ENCODE data around the gene CD151.
A peak's percentile ranks its signal among the peaks of the same experiment; 100 is the strongest.

Gene CD151

DNA sequence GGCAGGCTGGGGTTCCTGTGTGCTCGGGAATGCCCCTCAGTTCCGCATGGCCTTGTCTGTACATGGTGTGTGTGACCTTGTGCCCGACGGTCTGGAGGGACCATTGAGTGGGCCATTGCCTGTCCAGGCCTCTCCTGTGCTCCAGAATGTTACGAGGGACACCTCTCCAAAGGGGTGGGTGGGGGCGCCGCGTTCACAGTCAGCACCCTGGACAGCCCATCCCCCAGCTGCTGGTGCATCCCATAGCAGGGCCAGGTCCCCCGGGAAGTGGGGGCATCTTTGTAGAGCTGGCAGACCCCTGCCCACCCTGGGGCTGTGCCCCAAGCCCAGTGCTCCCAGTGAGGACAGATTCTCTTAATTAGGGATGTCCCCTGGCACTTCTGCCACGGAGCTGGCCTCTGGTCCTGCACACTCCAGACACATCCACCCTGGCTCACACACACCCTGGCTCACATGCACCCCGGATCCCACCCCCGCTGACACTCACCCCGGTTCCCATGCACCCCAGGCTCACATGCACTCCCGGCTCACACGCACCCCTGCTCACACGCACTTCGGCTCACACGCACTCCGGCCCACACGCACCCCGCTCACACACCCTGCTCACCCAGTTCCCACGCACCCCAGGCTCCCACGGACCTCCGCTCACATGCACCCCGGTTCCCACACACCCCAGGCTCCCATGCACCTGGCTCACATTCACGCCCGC is 25.5 kb downstream of the CD151 start:
- DNase-seq (ENCODE audit: low read depth, low spot score): no peak

GRCh38 chr11:858762-859339 is 26.1 kb downstream of the CD151 start:
- DNase-seq (ENCODE audit: low read depth, low spot score): no peak

DNA sequence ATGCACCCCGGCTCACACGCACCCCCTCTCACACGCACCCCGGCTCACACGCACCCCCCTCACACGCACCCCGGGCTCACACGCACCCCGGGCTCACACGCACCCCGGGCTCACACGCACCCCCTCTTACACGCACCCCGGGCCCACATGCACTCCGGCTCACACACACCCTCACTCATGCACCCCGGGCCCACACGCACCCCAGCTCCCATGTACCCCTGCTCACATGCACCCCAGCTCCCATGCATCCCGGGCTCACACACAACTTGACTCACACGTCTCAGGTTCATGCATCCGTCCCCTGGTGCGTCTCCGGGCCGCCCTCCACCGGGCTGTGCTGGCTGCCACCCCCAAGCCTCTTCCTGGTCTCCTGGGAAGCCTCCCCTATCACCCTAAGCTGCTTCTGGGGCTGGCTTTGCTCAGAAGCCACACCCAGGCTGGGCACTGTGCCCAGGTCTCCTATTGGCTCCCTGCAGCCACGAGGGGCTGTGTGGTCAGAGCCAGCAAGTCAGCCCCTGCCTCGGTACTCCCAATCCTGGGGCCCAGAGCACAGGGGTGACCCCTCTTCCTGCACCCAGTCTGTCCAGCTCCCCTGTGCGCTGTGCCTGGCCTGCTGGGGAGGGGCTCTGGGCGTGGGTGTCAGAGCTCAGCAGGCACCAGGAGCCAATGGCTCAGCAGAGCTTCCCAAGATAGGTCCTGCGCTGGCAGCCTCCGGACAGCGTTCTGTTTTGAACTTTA is 26.8 kb downstream of the CD151 start:
- peak; percentile 58 for DNase-seq (ENCODE audit: low read depth, low spot score)

DNA sequence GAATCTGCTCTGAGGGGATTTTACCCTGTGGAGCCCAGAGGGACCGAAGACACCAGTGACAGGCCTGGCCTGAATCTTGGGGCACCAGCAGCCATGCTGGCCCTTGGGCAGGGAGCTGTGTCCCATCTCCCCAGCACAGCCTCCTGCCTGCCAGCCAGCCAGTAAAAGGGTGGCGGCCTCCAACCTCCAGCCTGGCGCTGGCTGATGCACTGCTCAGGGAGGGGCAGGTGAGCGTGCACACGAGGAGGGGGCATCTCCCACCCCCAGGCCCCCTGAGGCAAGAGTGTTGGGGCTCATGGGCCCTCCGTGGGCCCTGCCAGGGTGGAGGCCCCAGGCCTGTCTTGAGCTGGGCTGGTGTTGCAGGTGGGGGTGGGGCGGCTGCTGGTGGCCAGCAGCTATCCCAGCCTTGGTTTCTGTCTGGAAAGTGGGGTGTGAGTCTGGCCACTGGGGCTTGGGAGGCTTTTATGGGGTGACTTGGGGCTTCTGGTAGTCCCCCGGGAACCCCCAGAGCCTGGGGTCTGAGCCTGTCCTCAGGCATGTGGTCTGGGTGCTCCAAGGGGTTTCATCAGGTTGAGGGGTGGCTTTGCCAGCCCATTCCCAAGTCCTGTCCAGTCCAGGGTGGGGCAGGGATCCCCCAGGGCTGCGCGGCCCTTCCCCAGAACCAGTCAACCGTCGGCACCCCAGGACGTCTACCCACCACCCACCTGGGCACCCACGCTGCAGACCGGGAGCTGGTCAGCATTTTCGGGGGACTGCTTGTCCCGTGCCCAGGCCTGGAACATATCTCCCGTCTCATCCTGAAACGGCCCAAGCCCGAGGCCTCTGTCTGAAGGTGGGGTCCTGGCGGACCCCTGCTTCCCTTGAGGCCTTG is 27.7 kb downstream of the CD151 start:
- DNase-seq (ENCODE audit: low read depth, low spot score): no peak

DNA sequence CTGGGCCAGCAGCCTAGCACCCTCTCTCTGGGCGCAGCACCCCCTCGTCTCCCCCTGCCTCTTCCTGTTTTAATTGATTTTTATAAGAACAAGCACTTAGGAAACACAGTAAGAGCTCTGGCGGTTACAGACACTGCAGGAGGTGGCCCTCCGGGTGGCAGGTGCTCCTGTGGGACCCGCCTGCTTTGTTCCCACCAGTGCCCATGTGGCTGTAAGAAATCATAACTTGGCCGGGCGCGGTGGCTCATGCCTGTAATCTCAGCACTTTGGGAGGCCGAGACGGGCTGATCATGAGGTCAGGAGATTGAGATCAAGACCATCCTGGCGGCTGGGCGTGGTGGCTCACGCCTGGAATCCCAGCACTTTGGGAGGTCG is 28.3 kb downstream of the CD151 start:
- no peak for DNase-seq (ENCODE audit: low read depth, low spot score)

- no peak for DNase-seq (ENCODE audit: low read depth, low spot score)
Measured at GRCh38 chr11:862081-862661, 29.4 kb downstream of the CD151 start.

- DNase-seq (ENCODE audit: low read depth, low spot score): no peak
Measured at GRCh38 chr11:862696-863022, 29.9 kb downstream of the CD151 start.

GRCh38 chr11:863023-863909 is 30.5 kb downstream of the CD151 start:
- DNase-seq (ENCODE audit: low read depth, low spot score): no peak

- DNase-seq (ENCODE audit: low read depth, low spot score): no peak
Measured at GRCh38 chr11:863910-864827, 31.4 kb downstream of the CD151 start.

DNA sequence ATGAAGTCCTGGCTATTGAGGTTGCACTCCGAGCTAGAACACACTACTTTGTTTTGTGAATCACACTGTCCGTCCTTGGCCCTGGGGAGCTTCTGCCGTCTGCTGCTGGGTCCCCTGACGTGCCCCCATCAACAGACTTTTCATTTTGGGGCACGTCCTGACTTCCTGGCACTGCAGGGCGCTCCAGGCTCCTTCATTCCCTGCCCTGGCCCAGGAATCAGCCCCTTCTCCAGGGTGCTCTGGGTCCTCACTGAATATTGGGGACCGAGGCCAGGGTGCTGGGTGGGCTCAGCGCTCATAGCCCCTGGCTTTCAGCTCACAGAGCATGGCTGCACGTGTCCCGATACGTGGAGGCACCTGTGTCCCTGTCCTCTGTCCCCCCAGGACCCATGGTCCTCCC is 32.1 kb downstream of the CD151 start:
- no peak for DNase-seq (ENCODE audit: low read depth, low spot score)

DNA sequence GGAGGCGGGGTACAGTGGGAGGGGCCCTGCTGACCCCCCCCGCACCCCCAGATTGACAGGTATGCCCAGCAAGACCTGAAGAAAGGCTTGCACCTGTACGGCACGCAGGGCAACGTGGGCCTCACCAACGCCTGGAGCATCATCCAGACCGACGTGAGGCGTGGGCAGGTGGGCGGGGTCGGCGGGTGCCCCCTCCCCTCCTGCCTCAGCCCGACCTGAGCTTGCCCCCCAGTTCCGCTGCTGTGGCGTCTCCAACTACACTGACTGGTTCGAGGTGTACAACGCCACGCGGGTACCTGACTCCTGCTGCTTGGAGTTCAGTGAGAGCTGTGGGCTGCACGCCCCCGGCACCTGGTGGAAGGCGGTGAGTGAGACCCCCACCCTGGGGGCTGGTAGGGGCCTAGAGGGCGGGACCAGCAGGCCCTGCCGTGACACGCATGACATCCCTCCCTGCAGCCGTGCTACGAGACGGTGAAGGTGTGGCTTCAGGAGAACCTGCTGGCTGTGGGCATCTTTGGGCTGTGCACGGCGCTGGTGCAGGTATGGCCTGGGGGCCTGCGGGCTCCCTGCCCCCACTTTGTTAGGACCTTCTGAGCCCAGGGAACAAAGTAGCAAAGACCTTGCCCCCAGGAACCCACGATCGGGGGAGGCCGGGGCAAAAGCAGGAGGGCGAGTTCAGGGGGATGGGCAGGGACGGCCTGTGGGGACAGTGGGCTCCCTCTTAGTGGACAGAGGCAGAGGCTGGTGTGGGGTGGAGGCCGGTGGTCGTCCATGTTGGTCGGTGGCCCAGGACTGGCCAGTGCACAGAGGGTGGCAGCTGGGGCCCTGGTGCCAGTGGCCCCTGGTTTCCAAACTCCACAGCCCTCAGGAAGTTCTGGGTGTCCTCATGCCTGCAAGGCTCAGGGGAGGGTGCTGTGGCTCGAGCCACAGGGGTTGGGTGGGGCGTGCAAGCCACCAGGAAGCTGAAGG is 33.0 kb downstream of the CD151 start:
- no peak for DNase-seq (ENCODE audit: low read depth, low spot score)

DNA sequence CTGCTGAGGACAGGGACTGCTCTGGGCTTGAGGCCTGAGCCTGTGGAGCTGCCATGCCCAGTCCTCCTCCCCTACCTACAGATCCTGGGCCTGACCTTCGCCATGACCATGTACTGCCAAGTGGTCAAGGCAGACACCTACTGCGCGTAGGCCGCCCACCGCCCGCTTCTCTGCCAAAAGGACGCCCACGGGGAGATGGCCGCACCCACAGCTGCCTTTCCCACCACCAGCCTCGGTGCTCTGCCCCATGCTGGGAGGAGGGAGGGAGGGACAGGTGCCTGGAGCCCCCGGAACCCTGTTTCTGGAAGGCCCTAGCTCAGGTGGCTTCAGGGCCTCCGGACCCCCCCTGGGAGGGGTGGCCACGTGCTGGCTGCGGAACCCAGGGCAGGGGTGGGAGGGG is 33.7 kb downstream of the CD151 start:
- DNase-seq (ENCODE audit: low read depth, low spot score): no peak

DNA sequence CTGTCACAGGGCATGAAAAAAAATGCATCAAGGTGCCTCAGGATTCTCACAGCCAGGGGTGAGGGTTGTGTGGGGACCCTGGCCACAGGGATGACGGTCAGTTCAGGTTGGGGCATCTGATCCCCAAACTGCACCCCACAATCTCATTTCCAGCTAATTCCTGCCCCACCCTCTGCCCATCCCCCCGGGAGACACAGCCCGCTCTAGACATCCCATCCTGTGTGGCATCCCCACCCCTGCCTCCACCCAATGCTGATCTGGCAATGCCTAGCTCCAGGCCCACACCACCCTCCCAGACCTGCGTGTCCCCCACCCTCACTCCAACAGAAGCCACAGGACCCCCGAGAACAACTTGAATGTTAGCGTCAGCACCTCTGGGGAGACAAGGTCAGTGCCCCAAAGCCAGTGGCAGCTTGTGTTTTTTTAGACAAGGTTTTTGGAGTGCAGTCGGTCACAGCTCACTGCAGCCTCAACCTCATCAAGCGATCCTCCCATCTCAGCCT is 35.2 kb downstream of the CD151 start:
- no peak for DNase-seq (ENCODE audit: low read depth, low spot score)

GRCh38 chr11:868394-868793 is 35.6 kb downstream of the CD151 start:
- no peak for DNase-seq (ENCODE audit: low read depth, low spot score)

GRCh38 chr11:868802-869201 is 36.0 kb downstream of the CD151 start:
- no peak for DNase-seq (ENCODE audit: low read depth, low spot score)

DNA sequence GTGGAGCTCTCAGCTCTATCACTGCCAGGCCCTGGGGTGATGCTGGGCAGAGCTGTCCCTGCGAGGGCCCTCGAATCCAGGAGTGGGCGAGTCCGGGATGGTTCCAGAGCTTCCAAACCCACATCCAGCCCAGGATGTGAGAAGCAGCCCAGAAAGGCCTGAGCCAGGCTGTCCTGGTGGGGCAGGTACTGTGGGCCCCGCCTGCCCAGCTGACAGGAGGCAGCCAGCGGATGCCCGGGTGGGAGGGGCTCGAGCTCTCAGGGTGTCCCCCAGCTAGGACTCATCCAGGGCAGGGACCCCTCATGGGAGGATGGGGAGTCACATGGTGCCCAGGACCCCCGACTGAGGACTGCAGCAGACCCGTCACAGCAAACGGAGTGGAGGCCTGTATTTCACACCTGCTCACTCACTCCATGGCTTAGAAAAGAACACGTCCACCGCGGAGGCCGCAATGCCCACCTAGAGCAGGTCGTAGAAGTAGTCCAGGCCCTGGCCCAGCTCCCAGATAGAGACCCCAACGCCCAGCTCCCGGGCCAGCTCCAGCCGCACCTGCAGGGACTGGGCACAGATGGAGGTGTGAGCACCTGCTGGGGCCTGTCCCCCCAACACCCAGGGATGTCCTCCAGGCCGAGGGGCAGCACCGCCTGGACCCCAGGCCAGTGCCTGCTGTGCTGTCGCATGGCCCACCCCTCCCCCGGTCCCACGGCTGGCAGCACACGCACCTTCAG is 36.8 kb downstream of the CD151 start:
- DNase-seq (ENCODE audit: low read depth, low spot score): no peak

DNA sequence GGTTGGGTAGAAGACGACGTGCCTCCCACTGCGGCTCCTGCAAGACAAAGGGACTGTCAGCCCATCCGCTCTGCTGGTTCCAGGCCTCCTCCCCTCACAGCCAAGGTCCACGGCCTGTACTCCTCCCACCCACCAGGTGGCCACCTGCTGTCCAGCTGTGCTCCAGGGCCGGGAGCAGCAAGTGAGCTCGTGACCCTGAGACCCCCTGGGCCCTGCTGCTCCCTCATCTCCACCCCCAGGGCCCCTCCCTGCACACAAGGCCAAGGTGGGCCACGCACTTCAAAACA is 37.3 kb downstream of the CD151 start:
- no peak for DNase-seq (ENCODE audit: low read depth, low spot score)

DNA sequence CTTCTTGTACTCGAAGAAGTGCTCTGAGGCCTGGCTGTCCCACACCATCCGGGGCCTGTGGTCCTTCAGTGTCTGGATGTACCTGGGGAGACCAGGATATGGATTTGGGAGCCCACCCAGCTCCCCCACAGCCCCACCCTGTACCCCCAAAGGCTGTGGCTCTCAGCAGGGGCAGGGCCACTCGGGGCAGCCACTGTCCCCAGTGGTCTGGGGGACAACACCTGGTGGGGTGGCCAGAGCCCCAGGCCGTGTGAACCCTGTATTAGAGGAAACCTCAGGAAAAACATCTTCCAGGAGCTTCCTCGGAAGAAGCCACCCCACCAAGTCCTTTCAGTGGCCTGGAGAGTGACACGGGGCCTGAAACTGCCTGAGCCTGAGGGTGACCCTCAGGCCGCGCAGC is 37.7 kb downstream of the CD151 start:
- DNase-seq (ENCODE audit: low read depth, low spot score): no peak

All from brain pericyte (primary cell).